Activated T-helper 17 cell treated with anti-CD3 and anti-CD28 coated beads, Interleukin-2, amount 50 U/mL, for 72 hours (primary cell): ENCODE data around the gene CGB1. TPM values are rescaled to one million over a fixed set of nuclear protein-coding genes. Genes with fewer than 3 reads are reported as not detected.
A peak's percentile ranks its signal among the peaks of the same experiment; 100 is the strongest.
"Not testable (repeated sequence)": the region's sequence is repeated elsewhere in the genome, so short reads cannot be mapped to it uniquely, and the experiment has no call there.

Source experiments
- ATAC-seq: fragments of 150-1000 bp; cut with Tn5 transposase; replicated peaks from 2 replicates; pipeline ENCODE4 v1.10.0; 2021; ENCODE audit warnings: mild to moderate bottlenecking, moderate library complexity
- H3K27ac Mint-ChIP-seq: one replicate; pipeline ENCODE4 v1.8.0; 2022; ENCODE audit warnings: mixed read lengths
- H3K27me3 Mint-ChIP-seq: one replicate; pipeline ENCODE4 v1.8.0; 2022; ENCODE audit warnings: mixed read lengths
- H3K36me3 Mint-ChIP-seq: one replicate; pipeline ENCODE4 v1.8.0; 2022; ENCODE audit warnings: low read depth, mild to moderate bottlenecking, mixed read lengths
- H3K4me1 Mint-ChIP-seq: one replicate; pipeline ENCODE4 v1.8.0; 2022; ENCODE audit warnings: mixed read lengths
- H3K4me3 Mint-ChIP-seq: one replicate; pipeline ENCODE4 v1.8.0; 2022; ENCODE audit warnings: mild to moderate bottlenecking, mixed read lengths
- H3K9me3 Mint-ChIP-seq: one replicate; pipeline ENCODE4 v1.8.0; 2022; ENCODE audit warnings: mixed read lengths
- total RNA-seq, 2 donors: library from RNA; stranded (reverse); gene quantifications; one replicate each; pipeline ENCODE4 v1.2.3, GENCODE V29; 2022

The CGB1 gene
- total RNA-seq, 2 donors from 2014 or later, result not detected

- no peaks in the 10 kb centered on the region for H3K36me3 Mint-ChIP-seq
- ATAC-seq, result no peak
- H3K9me3 Mint-ChIP-seq, result no peaks in the 10 kb centered on the region
- no peak overlapping the region for H3K27ac Mint-ChIP-seq
- peaks cover 41% of the 10 kb centered on the region for H3K27me3 Mint-ChIP-seq
- no peak overlapping the region for H3K4me3 Mint-ChIP-seq
- no peaks in the 10 kb centered on the region for H3K4me1 Mint-ChIP-seq
Observed at GRCh38 chr19:49065905-49066512, 29.3 kb upstream of the CGB1 start.

GRCh38 chr19:49064768-49065611, 28.3 kb upstream of the CGB1 start, which contains the start of gene NTF4:
TSS of gene NTF4 (minus strand) at chr19:49064818. CDS start at chr19:49061997, 2,821 bp downstream.
- no peak within 1 kb of the TSS for H3K4me3 Mint-ChIP-seq
- H3K27ac Mint-ChIP-seq, result no peak within 1 kb of the TSS
- H3K4me1 Mint-ChIP-seq, result no peaks in the 10 kb centered on the region
- ATAC-seq, result no peak
- H3K9me3 Mint-ChIP-seq, result no peaks in the 10 kb centered on the region
- peaks cover 40% of the 10 kb centered on the region for H3K27me3 Mint-ChIP-seq
- no peaks in the 10 kb centered on the region for H3K36me3 Mint-ChIP-seq

- Mint-ChIP-seq H3K4me3 (no peak overlapping the region), H3K4me1 (no peaks in the 10 kb centered on the region), H3K27ac (no peak overlapping the region), H3K36me3 (no peaks in the 10 kb centered on the region), H3K27me3 (peaks cover 38% of the 10 kb centered on the region), H3K9me3 (no peaks in the 10 kb centered on the region)
- no peak for ATAC-seq
Observed at GRCh38 chr19:49064029-49064629, 27.4 kb upstream of the CGB1 start.

GRCh38 chr19:49061445-49061844, 24.8 kb upstream of the CGB1 start:
- H3K4me1 Mint-ChIP-seq, result peaks cover 8% of the 10 kb centered on the region
- no peaks in the 10 kb centered on the region for H3K36me3 Mint-ChIP-seq
- peaks cover 38% of the 10 kb centered on the region for H3K27me3 Mint-ChIP-seq
- H3K4me3 Mint-ChIP-seq, result no peak overlapping the region
- no peaks in the 10 kb centered on the region for H3K9me3 Mint-ChIP-seq
- peak; percentile 20 for ATAC-seq
- H3K27ac Mint-ChIP-seq, result no peak overlapping the region

GRCh38 chr19:49061000-49061399, 24.3 kb upstream of the CGB1 start:
- H3K4me1 Mint-ChIP-seq, result peaks cover 8% of the 10 kb centered on the region
- no peaks in the 10 kb centered on the region for H3K36me3 Mint-ChIP-seq
- H3K9me3 Mint-ChIP-seq, result no peaks in the 10 kb centered on the region
- ATAC-seq, result no peak
- H3K27me3 Mint-ChIP-seq, result peaks cover 33% of the 10 kb centered on the region
- no peak overlapping the region for H3K27ac Mint-ChIP-seq
- H3K4me3 Mint-ChIP-seq, result no peak overlapping the region

GRCh38 chr19:49059053-49059452, 22.4 kb upstream of the CGB1 start:
- no peaks in the 10 kb centered on the region for H3K36me3 Mint-ChIP-seq
- no peak for ATAC-seq
- H3K27me3 Mint-ChIP-seq, result peaks cover 27% of the 10 kb centered on the region
- H3K4me3 Mint-ChIP-seq, result no peak overlapping the region
- H3K9me3 Mint-ChIP-seq, result no peaks in the 10 kb centered on the region
- H3K4me1 Mint-ChIP-seq, result peaks cover 8% of the 10 kb centered on the region
- H3K27ac Mint-ChIP-seq, result no peak overlapping the region

- Mint-ChIP-seq H3K36me3 (no peaks in the 10 kb centered on the region), H3K4me1 (peaks cover 8% of the 10 kb centered on the region), H3K9me3 (no peaks in the 10 kb centered on the region), H3K27me3 (peaks cover 27% of the 10 kb centered on the region), H3K4me3 (peak overlapping the region; percentile 84), H3K27ac (no peak overlapping the region)
- no peak for ATAC-seq
Observed at GRCh38 chr19:49058562-49058961, 21.9 kb upstream of the CGB1 start.

- Mint-ChIP-seq H3K36me3 (no peaks in the 10 kb centered on the region), H3K4me3 (peak within 1 kb of the TSS; percentile 84), H3K27me3 (peaks cover 27% of the 10 kb centered on the region), H3K27ac (no peak within 1 kb of the TSS), H3K4me1 (peaks cover 8% of the 10 kb centered on the region), H3K9me3 (no peaks in the 10 kb centered on the region)
- ATAC-seq, result peak; percentile 62
Observed at GRCh38 chr19:49057636-49058234, 21.0 kb upstream of the CGB1 start, which contains the start of gene CGB7. TSS of gene CGB7 (minus strand) at chr19:49057749. CDS start at chr19:49055375, 2,374 bp downstream.

GRCh38 chr19:49056902-49057596, 20.4 kb upstream of the CGB1 start:
- not testable (repeated sequence) for ATAC-seq, H3K4me1 Mint-ChIP-seq, H3K27ac Mint-ChIP-seq, H3K36me3 Mint-ChIP-seq, H3K9me3 Mint-ChIP-seq
- H3K27me3 Mint-ChIP-seq, result peaks cover 27% of the 10 kb centered on the region
- peak overlapping the region; percentile 84 for H3K4me3 Mint-ChIP-seq

GRCh38 chr19:49056101-49056901, 19.6 kb upstream of the CGB1 start:
- Mint-ChIP-seq H3K27me3 (peaks cover 27% of the 10 kb centered on the region), H3K4me3 (peak overlapping the region; percentile 84), H3K4me1 (peaks cover 8% of the 10 kb centered on the region), H3K9me3 (no peaks in the 10 kb centered on the region), H3K36me3 (no peaks in the 10 kb centered on the region), H3K27ac (no peak overlapping the region)
- peak; percentile 87 for ATAC-seq

GRCh38 chr19:49050376-49051033, 13.8 kb upstream of the CGB1 start:
- not testable (repeated sequence) for H3K9me3 Mint-ChIP-seq, H3K4me1 Mint-ChIP-seq, ATAC-seq, H3K4me3 Mint-ChIP-seq, H3K36me3 Mint-ChIP-seq, H3K27ac Mint-ChIP-seq, H3K27me3 Mint-ChIP-seq

- H3K36me3 Mint-ChIP-seq, H3K4me3 Mint-ChIP-seq, ATAC-seq, H3K9me3 Mint-ChIP-seq, H3K4me1 Mint-ChIP-seq, H3K27ac Mint-ChIP-seq, H3K27me3 Mint-ChIP-seq: not testable (repeated sequence)
Observed at GRCh38 chr19:49049834-49050233, 13.1 kb upstream of the CGB1 start.

- not testable (repeated sequence) for H3K27ac Mint-ChIP-seq, H3K9me3 Mint-ChIP-seq, H3K27me3 Mint-ChIP-seq
Observed at GRCh38 chr19:49049011-49049410, 12.3 kb upstream of the CGB1 start, which contains the start of gene CGB8. TSS of gene CGB8 (minus strand) at chr19:49049111. CDS start at chr19:49048739, 372 bp downstream.

More at GRCh38 chr19:49049011-49049410, 12.3 kb upstream of the CGB1 start, which contains the start of gene CGB8:
- not testable (repeated sequence) for ATAC-seq, H3K4me1 Mint-ChIP-seq, H3K4me3 Mint-ChIP-seq, H3K36me3 Mint-ChIP-seq
